ENCODE data around the gene GSTM5. TPM values are rescaled to one million over a fixed set of nuclear protein-coding genes. Genes with fewer than 3 reads are reported as not detected.

Gene GSTM5
- total RNA-seq, 1 experiment from 2014 or later = not detected

GRCh38 chr1:109732390-109732881, 20.4 kb downstream of the GSTM5 start:
- Histone ChIP-seq H2BK12ac (ENCODE audit: insufficient read length, low read depth, low read length) (no peak overlapping the region), H3K9ac (ENCODE audit: extremely low read depth, insufficient read length, low read length) (no peak overlapping the region), H2BK15ac (ENCODE audit: low read depth, low read length) (no peak overlapping the region), H3K4me2 (ENCODE audit: insufficient read depth, insufficient read length, low read length) (no peak overlapping the region), H3K4ac (ENCODE audit: low read depth, low read length) (no peak overlapping the region), H4K8ac (replicated peaks; ENCODE audit: insufficient read length, low read depth, low read length) (no peak overlapping the region), H2BK120ac (ENCODE audit: low read depth, low read length, poor library complexity, severe bottlenecking) (no peak overlapping the region), H3K56ac (ENCODE audit: insufficient read length, low read depth, low read length) (no peak overlapping the region), H3T11ph (ENCODE audit: low read length) (no peak overlapping the region), H4K91ac (ENCODE audit: insufficient read length, low read depth, low read length) (no peak overlapping the region), H3K14ac (ENCODE audit: insufficient read depth, low read length) (no peak overlapping the region), H3K23me2 (ENCODE audit: insufficient read length, low read depth, low read length, poor library complexity, severe bottlenecking) (no peaks in the 10 kb centered on the region), H3K79me2 (ENCODE audit: insufficient read depth, low read length) (no peaks in the 10 kb centered on the region), H2AK5ac (ENCODE audit: insufficient read length, low read length) (no peak overlapping the region), H2BK20ac (ENCODE audit: low read depth, low read length, poor library complexity, severe bottlenecking) (no peak overlapping the region), H3K23ac (ENCODE audit: insufficient read length, low read depth, low read length) (no peak overlapping the region), H3K27ac (ENCODE audit: insufficient read length, low read depth, low read length) (no peak overlapping the region), H3K27me3 (ENCODE audit: insufficient read depth, low read length) (no peaks in the 10 kb centered on the region), H4K20me1 (ENCODE audit: control insufficient read depth, insufficient read depth, insufficient read length) (no peaks in the 10 kb centered on the region), H4K5ac (ENCODE audit: insufficient read length, low read depth, low read length) (no peak overlapping the region), H3K79me1 (ENCODE audit: insufficient read depth, low read depth, low read length, poor library complexity, severe bottlenecking) (no peaks in the 10 kb centered on the region), H3K18ac (ENCODE audit: insufficient read length, low read depth, low read length) (no peak overlapping the region), H3K4me1 (ENCODE audit: insufficient read depth, low read length) (no peaks in the 10 kb centered on the region), H2BK5ac (ENCODE audit: insufficient read length, low read length) (no peak overlapping the region), H2AFZ (ENCODE audit: low read length) (no peak overlapping the region), H3K9me3 (ENCODE audit: control insufficient read depth, low read depth, low read length) (no peaks in the 10 kb centered on the region)
- Mint-ChIP-seq H3K9me3 (peaks cover 1 to 3% of the 10 kb centered on the region in 2 experiments; a peak in 4 of 5 replicates), H3K4me3 (no peak overlapping the region), H3K4me1 (peaks cover 2 to 14% of the 10 kb centered on the region in 2 experiments; a peak in 3 of 4 replicates), H3K27ac (no peak overlapping the region), H3K27me3 (ENCODE audit: low read depth) (peaks cover 26% of the 10 kb centered on the region), H3K36me3 (ENCODE audit: insufficient read depth in 1 of 3, low read depth in 3 of 3) (peaks cover 0 to 11% (median 0%) of the 10 kb centered on the region in 3 experiments; a peak in 2 of 7 replicates)
- no peak for TF ChIP-seq CTCF (conservative IDR thresholded peaks at IDR 0.05)
- WGBS (ENCODE audit: extremely low coverage, insufficient read length, low lambda C conversion rate) = no CpG with 5 or more reads among the region's 3 CpGs
- no peak for DNase-seq

Measured in H9 (cell line).